HepG2 (cell line): Measurements from ENCODE around the gene SCYGR4. TPM values are rescaled to one million over a fixed set of nuclear protein-coding genes. Genes with fewer than 3 reads are reported as not detected.

Source experiments
- AHDC1 ChIP-seq: sonication (generic); formaldehyde crosslinking; IDR thresholded peaks from 2 replicates; pipeline ENCODE4 v1.5.1; 2020; ENCODE audit warnings: mild to moderate bottlenecking, missing genetic modification reagents, borderline replicate concordance
- CC2D1A ChIP-seq: sonication (generic); formaldehyde crosslinking; IDR thresholded peaks from 2 replicates; pipeline ENCODE4 v1.8.1; 2023; ENCODE audit warnings: mild to moderate bottlenecking, missing genetic modification reagents
- CCDC6 ChIP-seq: sonication (generic); formaldehyde crosslinking; IDR thresholded peaks from 2 replicates; pipeline ENCODE4 v1.8.1; 2022; ENCODE audit warnings: mild to moderate bottlenecking, missing genetic modification reagents, moderate library complexity
- CENPT ChIP-seq: sonication (generic); formaldehyde crosslinking; IDR thresholded peaks from 2 replicates; pipeline ENCODE4 v1.8.0; 2022; ENCODE audit warnings: low read depth, mild to moderate bottlenecking, moderate library complexity, missing genetic modification reagents
- CHD4 ChIP-seq: fragments of 200-600 bp; sonication (generic); IDR thresholded peaks from 2 replicates; pipeline ENCODE4 v1.7.0; 2017; ENCODE audit warnings: mild to moderate bottlenecking, low read length, borderline replicate concordance
- FOSL1 ChIP-seq: sonication (generic); formaldehyde crosslinking; IDR thresholded peaks from 2 replicates; pipeline ENCODE4 v1.9.0; 2021; ENCODE audit warnings: missing genetic modification reagents, borderline replicate concordance
- GPN1 ChIP-seq: sonication (generic); formaldehyde crosslinking; IDR thresholded peaks from 2 replicates; pipeline ENCODE4 v1.5.1; 2020; ENCODE audit warnings: missing genetic modification reagents, borderline replicate concordance
- KLF11 ChIP-seq: IDR thresholded peaks from 2 replicates; pipeline ENCODE4 v1.6.1; 2016; ENCODE audit warnings: missing compliant biosample characterization
- NCOR1 ChIP-seq: fragments of 200-600 bp; sonication (generic); IDR thresholded peaks from 2 replicates; pipeline ENCODE4 v1.7.0; 2017; ENCODE audit warnings: antibody characterized with exemption, low read length, borderline replicate concordance
- NFE2L2 ChIP-seq: fragments of 150-350 bp; IDR thresholded peaks from 2 replicates; pipeline ENCODE4 v1.6.1; 2014; ENCODE audit warnings: low read length
- PRDM15 ChIP-seq: sonication (generic); formaldehyde crosslinking; IDR thresholded peaks from 2 replicates; pipeline ENCODE4 v1.4.0; 2020; ENCODE audit warnings: missing genetic modification reagents
- SATB2 ChIP-seq: sonication (generic); formaldehyde crosslinking; IDR thresholded peaks from 2 replicates; pipeline ENCODE4 v1.5.0; 2020; ENCODE audit warnings: missing genetic modification reagents
- ZNF691 ChIP-seq: sonication (generic); formaldehyde crosslinking; IDR thresholded peaks from 2 replicates; pipeline ENCODE4 v1.4.0; 2020; ENCODE audit warnings: missing genetic modification reagents, low read depth, mild to moderate bottlenecking, borderline replicate concordance
- polyA plus RNA-seq, 8 experiments: library from polyadenylated mRNA; depleted of rRNA in 3 of 8; stranded (reverse) in 7 of 8; unstranded in 1 of 8; fragments of >200 nt; fragmentation: Illumina TruSeq in 4 of 8; extraction: Trizol in 4 of 8; gene quantifications; 2 replicates each; pipeline versions ENCODE4 v1.2.1 to v1.2.3, GENCODE V29; 2011 to 2016; ENCODE audit warnings: low read depth in 4 of 8, missing spikeins in 1 of 8, mixed read lengths in 1 of 8; ENCODE audit not compliant: insufficient read depth in 1 of 8
- total RNA-seq, 5 experiments: library from RNA; depleted of rRNA; stranded (reverse); fragments of >200 nt; fragmentation: Illumina TruSeq; extraction: Trizol; gene quantifications; 2 replicates each; pipeline ENCODE4 v1.2.3, GENCODE V29; 2016; ENCODE audit warnings: low read depth in 1 of 5
- TF ChIP-seq, protein P1 (sequence below): sonication (generic); formaldehyde crosslinking; IDR thresholded peaks from 2 replicates; pipeline ENCODE4 v1.4.0; 2020; ENCODE audit warnings: mild to moderate bottlenecking, missing genetic modification reagents
- TF ChIP-seq, protein P2 (sequence below): IDR thresholded peaks from 2 replicates; pipeline ENCODE4 v1.6.1; 2016; ENCODE audit warnings: missing compliant biosample characterization, missing genetic modification reagents, borderline replicate concordance

Gene SCYGR4
- total and polyA plus RNA-seq, 2 of the 13 experiments (the other 11 are each of a cell fraction or from before 2014, with no cell fraction given): not detected

- no peak for TF ChIP-seq GPN1 (CRISPR knock-in tag)
- TF ChIP-seq AHDC1 (CRISPR knock-in tag): peak; percentile 71; the same call in 1 of the 2 replicates
- TF ChIP-seq, protein P1, sequence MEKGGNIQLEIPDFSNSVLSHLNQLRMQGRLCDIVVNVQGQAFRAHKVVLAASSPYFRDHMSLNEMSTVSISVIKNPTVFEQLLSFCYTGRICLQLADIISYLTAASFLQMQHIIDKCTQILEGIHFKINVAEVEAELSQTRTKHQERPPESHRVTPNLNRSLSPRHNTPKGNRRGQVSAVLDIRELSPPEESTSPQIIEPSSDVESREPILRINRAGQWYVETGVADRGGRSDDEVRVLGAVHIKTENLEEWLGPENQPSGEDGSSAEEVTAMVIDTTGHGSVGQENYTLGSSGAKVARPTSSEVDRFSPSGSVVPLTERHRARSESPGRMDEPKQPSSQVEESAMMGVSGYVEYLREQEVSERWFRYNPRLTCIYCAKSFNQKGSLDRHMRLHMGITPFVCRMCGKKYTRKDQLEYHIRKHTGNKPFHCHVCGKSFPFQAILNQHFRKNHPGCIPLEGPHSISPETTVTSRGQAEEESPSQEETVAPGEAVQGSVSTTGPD (CRISPR knock-in tag): no peak
- peak; percentile 97 for TF ChIP-seq NCOR1
- TF ChIP-seq KLF11: 0 out of 2 replicates have a peak, but pooled peaks have one; percentile 43
- no peak for TF ChIP-seq FOSL1 (CRISPR knock-in tag)
- TF ChIP-seq PRDM15 (CRISPR knock-in tag): no peak
- TF ChIP-seq CHD4: 0 out of 2 replicates have a peak, but pooled peaks have one; percentile 63
- 0 out of 2 replicates have a peak, but pooled peaks have one; percentile 1 for TF ChIP-seq NFE2L2
- TF ChIP-seq CC2D1A (CRISPR knock-in tag): no peak
- no peak for TF ChIP-seq CCDC6 (CRISPR knock-in tag)
- 0 out of 2 replicates have a peak, but pooled peaks have one; percentile 36 for TF ChIP-seq ZNF691
- no peak for TF ChIP-seq SATB2 (CRISPR knock-in tag)
- TF ChIP-seq CENPT (CRISPR knock-in tag): no peak
- TF ChIP-seq, protein P2, sequence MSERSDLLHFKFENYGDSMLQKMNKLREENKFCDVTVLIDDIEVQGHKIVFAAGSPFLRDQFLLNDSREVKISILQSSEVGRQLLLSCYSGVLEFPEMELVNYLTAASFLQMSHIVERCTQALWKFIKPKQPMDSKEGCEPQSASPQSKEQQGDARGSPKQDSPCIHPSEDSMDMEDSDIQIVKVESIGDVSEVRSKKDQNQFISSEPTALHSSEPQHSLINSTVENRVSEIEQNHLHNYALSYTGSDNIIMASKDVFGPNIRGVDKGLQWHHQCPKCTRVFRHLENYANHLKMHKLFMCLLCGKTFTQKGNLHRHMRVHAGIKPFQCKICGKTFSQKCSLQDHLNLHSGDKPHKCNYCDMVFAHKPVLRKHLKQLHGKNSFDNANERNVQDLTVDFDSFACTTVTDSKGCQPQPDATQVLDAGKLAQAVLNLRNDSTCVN (CRISPR knock-in tag): no peak
Observed at GRCh38 chr2:227643990-227644551, 26.8 kb downstream of the SCYGR4 start (continued).
